Loucy (cell line): ENCODE measurements around the gene AGO4.
A peak's percentile ranks its signal among the peaks of the same experiment; 100 is the strongest.

ENCODE experiments used
- H2AFZ ChIP-seq: fragments of 200-600 bp; sonication (generic); 2 replicates; pipeline ENCODE4 v1.6.0; 2016; ENCODE audit warnings: antibody characterized with exemption, mild to moderate bottlenecking, low read length, moderate library complexity
- H3F3A ChIP-seq: fragments of 200-600 bp; 2 replicates; pipeline ENCODE4 v1.6.0; 2016; ENCODE audit warnings: antibody characterized with exemption, low read depth, mild to moderate bottlenecking
- H3K27me3 ChIP-seq: fragments of 200-600 bp; sonication (generic); 2 replicates; pipeline ENCODE4 v1.6.1; 2014; ENCODE audit warnings: low read length, mild to moderate bottlenecking; ENCODE audit not compliant: insufficient read depth, poor library complexity, severe bottlenecking
- H3K36me3 ChIP-seq: fragments of 200-600 bp; sonication (generic); 2 replicates; pipeline ENCODE4 v1.6.1; 2016; ENCODE audit warnings: low read length; ENCODE audit not compliant: insufficient read depth
- H3K4me1 ChIP-seq: fragments of 200-600 bp; sonication (generic); 2 replicates; pipeline ENCODE4 v1.5.1; 2014; ENCODE audit warnings: low read length, mild to moderate bottlenecking; ENCODE audit not compliant: insufficient read depth, poor library complexity, severe bottlenecking
- H3K4me2 ChIP-seq: fragments of 200-600 bp; sonication (generic); 2 replicates; pipeline ENCODE4 v1.6.0; 2014; ENCODE audit warnings: antibody characterized with exemption, low read length, low read depth, mild to moderate bottlenecking; ENCODE audit not compliant: poor library complexity, severe bottlenecking
- H3K4me3 ChIP-seq: fragments of 200-600 bp; sonication (generic); 2 replicates; pipeline ENCODE4 v1.5.1; 2014; ENCODE audit warnings: low read length, mild to moderate bottlenecking, mixed read lengths; ENCODE audit not compliant: poor library complexity, severe bottlenecking
- H3K79me2 ChIP-seq: fragments of 200-600 bp; sonication (generic); 2 replicates; pipeline ENCODE4 v1.6.1; 2014; ENCODE audit warnings: low read length; ENCODE audit not compliant: insufficient read depth
- H3K9ac ChIP-seq: fragments of 200-600 bp; sonication (generic); 2 replicates; pipeline ENCODE4 v1.6.0; 2014; ENCODE audit warnings: mild to moderate bottlenecking, low read depth, low read length, moderate library complexity; ENCODE audit not compliant: poor library complexity, severe bottlenecking
- H3K9me2 ChIP-seq: fragments of 200-600 bp; sonication (generic); replicated peaks from 2 replicates; pipeline ENCODE4 v1.6.1; 2016; ENCODE audit warnings: low read depth, low read length, mixed read lengths
- H3K9me3 ChIP-seq: fragments of 200-600 bp; sonication (generic); 2 replicates; pipeline ENCODE4 v1.6.1; 2014; ENCODE audit warnings: mild to moderate bottlenecking, antibody characterized with exemption, low read length, low read depth; ENCODE audit not compliant: insufficient read depth
- H4K20me1 ChIP-seq: fragments of 200-600 bp; sonication (generic); 2 replicates; pipeline ENCODE4 v1.6.0; 2014; ENCODE audit warnings: antibody characterized with exemption, low read length, mild to moderate bottlenecking; ENCODE audit not compliant: insufficient read depth, poor library complexity, severe bottlenecking
- EZH2phosphoT487 ChIP-seq: fragments of 200-600 bp; IDR thresholded peaks from 2 replicates; pipeline ENCODE4 v1.6.1; 2018; ENCODE audit warnings: antibody characterized with exemption, mild to moderate bottlenecking, moderate library complexity, borderline replicate concordance
- TF ChIP-seq, protein P1 (sequence below): fragments of 200-600 bp; sonication (generic); conservative IDR thresholded peaks from 2 replicates; pipeline ENCODE4 v1.5.1; 2014; ENCODE audit warnings: mild to moderate bottlenecking, antibody characterized with exemption, low read length

AGO4 gene

DNA sequence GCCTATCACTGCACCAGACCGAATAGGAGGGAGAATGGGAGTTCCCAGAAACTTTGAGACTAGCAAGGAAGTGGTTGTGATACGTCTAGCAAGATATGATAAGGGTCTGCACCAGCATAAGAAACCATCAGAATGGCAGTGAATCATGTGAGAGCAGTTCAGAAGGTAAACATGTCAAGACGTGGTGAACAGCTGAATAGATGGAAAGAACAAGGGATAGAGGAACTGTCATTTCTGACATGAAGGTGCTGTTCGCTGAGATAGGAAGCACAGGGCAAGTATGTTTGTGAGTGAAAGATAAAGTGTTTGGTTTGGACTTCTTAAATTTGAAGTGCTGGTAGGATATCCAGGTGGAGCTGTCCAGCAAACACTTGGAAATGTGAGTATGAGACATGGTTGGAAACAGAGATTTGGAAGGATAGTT lies 74.0 kb downstream of the AGO4 start:
- Histone ChIP-seq H3K9me2 (no peaks in the 10 kb centered on the region), H3K4me3 (no peak overlapping the region), H2AFZ (no peak overlapping the region), H3K9ac (no peak overlapping the region), H3K27me3 (no peaks in the 10 kb centered on the region), H3K4me2 (no peak overlapping the region), H3K36me3 (no peaks in the 10 kb centered on the region), H3K9me3 (no peaks in the 10 kb centered on the region), H3K4me1 (peaks cover 26% of the 10 kb centered on the region), H4K20me1 (peaks cover 22% of the 10 kb centered on the region), H3K79me2 (peaks cover 37% of the 10 kb centered on the region), H3F3A (no peaks in the 10 kb centered on the region)
- TF ChIP-seq, protein P1, sequence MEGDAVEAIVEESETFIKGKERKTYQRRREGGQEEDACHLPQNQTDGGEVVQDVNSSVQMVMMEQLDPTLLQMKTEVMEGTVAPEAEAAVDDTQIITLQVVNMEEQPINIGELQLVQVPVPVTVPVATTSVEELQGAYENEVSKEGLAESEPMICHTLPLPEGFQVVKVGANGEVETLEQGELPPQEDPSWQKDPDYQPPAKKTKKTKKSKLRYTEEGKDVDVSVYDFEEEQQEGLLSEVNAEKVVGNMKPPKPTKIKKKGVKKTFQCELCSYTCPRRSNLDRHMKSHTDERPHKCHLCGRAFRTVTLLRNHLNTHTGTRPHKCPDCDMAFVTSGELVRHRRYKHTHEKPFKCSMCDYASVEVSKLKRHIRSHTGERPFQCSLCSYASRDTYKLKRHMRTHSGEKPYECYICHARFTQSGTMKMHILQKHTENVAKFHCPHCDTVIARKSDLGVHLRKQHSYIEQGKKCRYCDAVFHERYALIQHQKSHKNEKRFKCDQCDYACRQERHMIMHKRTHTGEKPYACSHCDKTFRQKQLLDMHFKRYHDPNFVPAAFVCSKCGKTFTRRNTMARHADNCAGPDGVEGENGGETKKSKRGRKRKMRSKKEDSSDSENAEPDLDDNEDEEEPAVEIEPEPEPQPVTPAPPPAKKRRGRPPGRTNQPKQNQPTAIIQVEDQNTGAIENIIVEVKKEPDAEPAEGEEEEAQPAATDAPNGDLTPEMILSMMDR, result no peak
- TF ChIP-seq EZH2phosphoT487, result no peak

DNA sequence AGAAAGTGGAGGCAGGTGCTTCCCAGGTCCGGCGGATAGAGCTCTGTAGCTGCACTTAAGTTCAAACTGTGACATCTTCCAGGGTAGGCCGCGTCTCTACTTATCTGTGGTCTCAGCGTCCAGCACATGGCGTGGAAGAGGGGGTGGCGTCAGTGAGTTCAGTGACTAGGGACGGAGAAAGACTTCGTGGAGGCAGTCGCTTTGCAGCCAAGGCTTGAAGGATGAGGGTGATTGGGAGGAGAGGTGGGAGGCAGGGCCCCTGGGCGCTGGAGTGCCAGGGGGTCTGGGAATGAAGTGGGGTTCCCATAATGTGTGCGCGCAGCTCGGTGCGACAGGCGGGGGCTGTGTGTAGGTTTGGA lies 74.7 kb downstream of the AGO4 start:
- no peaks in the 10 kb centered on the region for H3F3A ChIP-seq
- TF ChIP-seq, protein P1, result no peak
- TF ChIP-seq EZH2phosphoT487, result no peak
- no peak overlapping the region for H3K4me2 ChIP-seq
- H3K9ac ChIP-seq, result no peak overlapping the region
- H3K36me3 ChIP-seq, result no peaks in the 10 kb centered on the region
- peaks cover 32% of the 10 kb centered on the region for H3K4me1 ChIP-seq
- peaks cover 28% of the 10 kb centered on the region for H4K20me1 ChIP-seq
- H3K4me3 ChIP-seq, result no peak overlapping the region
- no peaks in the 10 kb centered on the region for H3K9me2 ChIP-seq
- H3K79me2 ChIP-seq, result peaks cover 44% of the 10 kb centered on the region
- H2AFZ ChIP-seq, result 0 out of 2 replicates have a peak overlapping the region, but pooled peaks have one; percentile 10
- H3K9me3 ChIP-seq, result no peaks in the 10 kb centered on the region
- H3K27me3 ChIP-seq, result no peaks in the 10 kb centered on the region

DNA sequence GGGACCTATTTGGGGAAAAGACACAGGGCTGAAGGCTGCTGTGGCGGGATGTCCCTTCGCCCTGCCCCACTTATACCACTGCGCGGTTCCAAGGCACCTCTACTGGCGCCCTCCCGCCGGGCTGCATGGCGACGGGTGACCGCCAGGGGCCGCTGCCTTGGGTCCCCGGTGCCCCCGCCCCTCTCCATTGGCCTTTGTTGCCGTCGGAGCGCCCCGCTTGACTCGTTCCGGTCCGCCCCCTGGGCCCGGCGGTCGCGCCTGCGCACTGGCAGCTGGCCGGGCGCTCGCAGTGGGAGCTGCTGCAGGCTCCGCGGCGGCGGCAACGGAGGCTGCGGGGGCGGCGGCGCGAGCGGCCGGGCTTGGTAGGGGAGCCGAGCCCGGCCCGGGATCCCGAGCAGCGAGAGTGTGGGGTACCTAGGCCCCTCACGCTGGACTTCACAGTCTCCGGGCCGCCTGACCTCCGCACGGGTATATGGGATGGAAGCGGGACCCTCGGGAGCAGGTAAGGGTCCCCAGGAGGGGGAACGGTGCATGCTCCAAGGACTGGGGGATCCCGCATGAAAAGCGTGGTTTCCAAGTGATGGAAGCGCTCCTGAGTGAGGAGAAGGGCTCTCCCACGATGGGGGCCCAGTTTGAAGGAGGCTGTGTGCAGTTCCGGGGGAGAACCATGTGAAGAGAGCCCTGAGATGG lies 75.3 kb downstream of the AGO4 start, which contains the start of gene AGO1:
Gene AGO1 (plus strand): TSS at position 265 of the 690 bp plus-strand sequence. CDS start 213 bp downstream, at position 478.
- Histone ChIP-seq H3K79me2 (peaks cover 48% of the 10 kb centered on the region), H2AFZ (peak within 1 kb of the TSS; percentile 96)
- TF ChIP-seq EZH2phosphoT487, result no peak
- TF ChIP-seq, protein P1, result peak; percentile 72

More for the DNA sequence above, 75.3 kb downstream of the AGO4 start, which contains the start of gene AGO1:
- no peaks in the 10 kb centered on the region for H3K36me3 ChIP-seq
- no peaks in the 10 kb centered on the region for H3F3A ChIP-seq
- peak within 1 kb of the TSS; percentile 99 for H3K4me3 ChIP-seq
- H3K4me1 ChIP-seq, result peaks cover 32% of the 10 kb centered on the region
- no peaks in the 10 kb centered on the region for H3K9me3 ChIP-seq
- H3K27me3 ChIP-seq, result no peaks in the 10 kb centered on the region
- peak within 1 kb of the TSS; percentile 93 for H3K9ac ChIP-seq
- peak within 1 kb of the TSS; percentile 85 for H3K4me2 ChIP-seq
- H4K20me1 ChIP-seq, result peaks cover 29% of the 10 kb centered on the region
- no peaks in the 10 kb centered on the region for H3K9me2 ChIP-seq
